ENCODE results near the gene GNB5.
"Not testable (repeated sequence)": the region's sequence is repeated elsewhere in the genome, so short reads cannot be mapped to it uniquely, and the experiment has no call there.

Gene GNB5

DNA sequence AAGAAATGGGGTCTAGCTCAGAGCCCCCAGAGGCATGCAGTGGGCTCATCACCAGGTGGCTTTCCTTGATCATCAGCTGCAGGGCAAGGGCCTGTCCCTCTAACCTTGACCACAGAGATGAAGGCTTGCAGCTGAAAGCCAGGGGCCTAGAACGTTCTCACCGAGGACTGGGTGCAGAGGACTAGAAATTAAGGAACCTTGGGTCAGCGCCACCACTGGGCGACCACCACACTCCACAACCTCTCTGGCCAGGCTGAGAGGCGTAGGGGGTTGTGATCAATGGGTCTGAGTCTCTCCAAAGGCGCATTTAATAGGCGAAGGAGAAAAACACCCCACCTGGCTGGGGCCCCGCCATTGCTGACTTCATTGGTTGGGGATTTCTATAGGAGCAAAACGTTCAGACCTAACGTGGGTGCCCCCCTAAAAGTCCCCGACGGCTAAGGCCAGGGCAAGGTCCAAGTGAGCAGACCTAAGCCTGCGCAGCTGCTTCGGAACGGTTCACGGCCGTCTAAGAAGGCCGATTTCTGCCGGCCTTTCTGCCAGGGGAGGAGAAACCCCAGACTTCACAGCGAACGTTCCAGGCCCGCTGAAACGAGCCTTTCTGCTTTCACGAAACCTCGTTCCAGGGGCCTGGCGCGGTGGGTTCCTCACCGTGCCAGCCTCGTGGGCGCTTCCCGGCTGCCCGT is 79.5 kb downstream of the GNB5 start:
- no peak for DNase-seq

GRCh38 chr15:52109559-52110451 is 81.4 kb downstream of the GNB5 start:
- DNase-seq, result no peak

GRCh38 chr15:52107238-52107637 is 84.0 kb downstream of the GNB5 start:
- no peak for DNase-seq

DNA sequence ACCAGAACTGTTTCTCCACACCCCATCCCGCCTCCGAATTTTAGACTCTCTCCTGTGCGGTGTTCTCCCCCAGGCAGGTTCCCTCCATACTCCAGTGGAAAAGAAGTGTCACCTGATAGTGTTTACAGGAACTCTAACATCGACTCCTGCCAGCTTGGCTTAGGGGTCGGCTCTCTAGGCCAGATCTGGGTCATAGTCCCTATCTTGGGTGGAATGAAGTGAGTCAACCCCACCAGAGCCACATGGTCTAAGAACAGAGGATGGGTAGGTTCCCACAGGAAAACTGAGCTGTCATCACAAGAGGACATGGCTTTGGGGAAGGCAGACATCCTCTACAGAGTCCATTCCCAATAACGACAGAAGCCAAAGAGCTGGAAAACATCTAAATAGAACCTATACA is 84.6 kb downstream of the GNB5 start:
- no peak for DNase-seq

DNA sequence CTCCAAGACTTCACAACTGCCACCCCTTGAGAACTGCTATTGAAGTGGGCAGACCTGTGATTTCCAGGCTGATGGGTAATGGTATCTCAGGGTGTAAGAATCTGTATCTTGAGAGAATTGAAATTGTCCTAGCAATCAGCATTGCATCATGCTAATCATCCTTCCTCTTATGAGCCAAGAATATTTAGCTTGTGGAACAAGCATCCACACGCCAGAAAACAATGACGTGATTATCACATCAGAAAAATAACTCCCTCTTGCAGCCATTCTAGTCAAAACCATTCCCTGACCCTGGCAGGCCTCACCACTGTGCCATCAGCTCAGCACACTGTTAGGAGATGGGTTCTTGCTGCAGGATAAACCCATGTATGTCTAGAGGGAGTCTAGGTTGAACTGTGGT is 85.3 kb downstream of the GNB5 start:
- no peak for DNase-seq

DNA sequence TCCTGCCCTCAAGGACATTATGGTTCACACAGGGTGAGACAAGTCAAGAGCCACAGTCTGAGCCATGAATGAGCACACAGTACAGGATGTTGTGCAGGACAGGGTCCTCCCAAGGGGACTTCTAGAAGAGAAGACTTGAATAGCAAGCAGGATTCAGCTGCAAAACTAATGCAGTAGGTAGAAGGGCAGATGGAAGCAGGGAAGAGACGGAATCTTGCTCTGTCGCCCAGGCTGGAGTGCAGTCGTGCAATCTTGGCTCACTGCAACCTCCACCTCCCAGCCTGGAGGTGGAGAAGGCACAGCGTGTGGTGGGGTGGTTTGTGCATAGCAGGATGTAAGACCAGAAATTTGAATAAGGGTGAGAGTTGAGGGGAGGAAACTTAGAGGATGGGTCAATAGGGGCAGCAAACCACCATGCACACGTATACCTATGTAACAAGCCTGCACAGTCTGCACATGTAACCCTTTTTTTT is 86.6 kb downstream of the GNB5 start:
- DNase-seq, result no peak

DNA sequence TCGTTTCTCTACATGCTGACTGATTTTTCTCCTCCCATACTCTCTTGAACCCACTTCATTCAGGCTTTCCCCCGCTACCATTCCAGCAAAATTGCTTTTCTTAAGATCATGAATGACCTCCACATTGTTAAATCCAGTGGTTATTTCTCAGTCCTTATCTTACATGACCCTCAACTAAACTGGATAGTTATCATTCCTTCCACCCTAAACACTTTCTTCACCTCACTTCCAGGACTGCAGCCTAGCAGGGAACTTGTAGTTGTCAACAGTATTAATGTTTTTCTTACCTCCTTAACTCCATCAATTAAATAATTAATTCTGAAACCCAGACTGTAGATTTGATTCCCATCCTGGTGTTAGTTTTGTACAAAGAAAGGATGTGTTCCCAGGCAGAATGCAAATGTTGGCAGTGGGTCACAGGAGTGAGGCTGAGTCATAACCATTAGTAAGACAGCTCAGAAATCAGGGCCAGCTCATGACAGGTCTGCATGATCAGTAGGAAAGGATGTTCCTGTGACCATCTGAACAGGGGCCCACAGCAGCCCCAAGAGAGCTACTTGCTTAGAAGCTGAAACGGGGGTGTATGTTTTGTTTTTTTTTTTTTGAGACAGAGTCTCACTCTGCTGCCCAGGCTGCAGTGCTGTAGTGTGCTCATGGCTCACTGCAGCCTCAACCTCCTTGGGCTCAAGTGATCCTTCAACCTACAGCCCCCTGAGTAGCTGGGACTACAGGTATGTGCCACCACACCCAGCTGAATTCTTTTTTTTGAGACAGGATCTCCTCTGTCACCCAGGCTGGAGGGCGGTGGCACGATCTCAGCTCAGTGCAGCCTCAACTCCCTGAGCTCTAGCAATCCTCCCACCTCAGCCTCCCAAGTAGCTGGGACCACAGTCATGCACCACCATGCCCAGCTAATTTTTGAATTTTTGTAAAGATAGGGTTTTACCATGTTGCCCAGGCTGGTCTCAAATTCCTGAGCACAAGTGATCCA is 87.7 kb downstream of the GNB5 start:
- no peak for DNase-seq

DNA sequence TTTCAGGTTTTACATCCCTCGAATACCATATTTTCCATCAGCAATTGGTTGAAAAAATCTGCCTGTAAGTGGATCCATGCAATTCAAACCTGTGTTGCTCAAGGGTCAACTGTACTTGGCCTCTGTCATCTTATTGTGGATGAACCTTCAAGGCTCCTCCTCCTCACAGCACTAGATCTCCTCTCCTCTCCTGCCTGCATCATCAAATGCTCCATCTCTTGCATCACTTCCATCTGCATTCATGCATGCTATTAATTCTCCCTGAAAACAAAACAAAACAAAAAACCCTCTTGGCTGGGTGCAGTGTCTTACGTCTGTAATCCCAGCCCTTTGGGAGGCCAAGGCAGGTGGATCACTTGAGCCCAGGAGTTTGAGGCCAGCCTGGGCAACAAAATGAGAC is 88.7 kb downstream of the GNB5 start:
- no peak for DNase-seq

- no peak for DNase-seq
These were observed 89.5 kb downstream of the GNB5 start for GRCh38 chr15:52101542-52102323.

DNA sequence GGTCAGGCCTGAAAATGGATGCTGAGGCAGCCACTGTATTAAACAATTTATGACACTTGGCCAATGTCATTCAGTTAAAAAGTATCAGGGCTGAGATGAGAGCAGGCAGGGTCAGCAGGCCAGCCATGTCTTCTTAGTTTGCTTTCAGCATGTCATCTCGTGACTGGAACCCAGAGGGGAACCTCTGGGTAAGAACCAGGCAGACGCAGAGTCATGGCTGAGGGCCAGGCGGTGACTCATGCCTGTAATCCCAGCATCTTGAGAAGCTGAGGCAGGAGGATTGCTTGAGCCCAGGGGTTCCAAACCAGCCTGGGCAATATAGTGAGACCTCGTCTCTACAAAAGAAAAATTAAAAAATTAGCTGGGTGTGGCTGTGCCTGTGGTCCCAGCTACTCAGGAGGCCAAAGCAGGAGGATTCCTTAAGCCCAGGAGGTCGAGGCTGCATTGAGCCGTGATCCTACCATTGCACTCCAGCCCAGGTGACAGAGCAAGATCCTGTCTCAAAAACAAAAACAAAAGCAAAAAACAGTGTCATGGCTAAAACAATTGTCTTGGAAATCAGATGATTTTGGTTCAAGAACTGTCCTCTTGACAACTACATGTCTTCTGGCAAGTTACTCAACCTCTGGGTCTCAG is 90.3 kb downstream of the GNB5 start:
- no peak for DNase-seq

GRCh38 chr15:52099651-52100272 is 91.4 kb downstream of the GNB5 start:
- DNase-seq, result no peak

GRCh38 chr15:52098323-52098722 is 92.9 kb downstream of the GNB5 start:
- DNase-seq, result no peak

GRCh38 chr15:52097180-52097579 is 94.0 kb downstream of the GNB5 start:
- no peak for DNase-seq

- DNase-seq, result not testable (repeated sequence)
These were observed 94.7 kb downstream of the GNB5 start for GRCh38 chr15:52096536-52096935.

DNA sequence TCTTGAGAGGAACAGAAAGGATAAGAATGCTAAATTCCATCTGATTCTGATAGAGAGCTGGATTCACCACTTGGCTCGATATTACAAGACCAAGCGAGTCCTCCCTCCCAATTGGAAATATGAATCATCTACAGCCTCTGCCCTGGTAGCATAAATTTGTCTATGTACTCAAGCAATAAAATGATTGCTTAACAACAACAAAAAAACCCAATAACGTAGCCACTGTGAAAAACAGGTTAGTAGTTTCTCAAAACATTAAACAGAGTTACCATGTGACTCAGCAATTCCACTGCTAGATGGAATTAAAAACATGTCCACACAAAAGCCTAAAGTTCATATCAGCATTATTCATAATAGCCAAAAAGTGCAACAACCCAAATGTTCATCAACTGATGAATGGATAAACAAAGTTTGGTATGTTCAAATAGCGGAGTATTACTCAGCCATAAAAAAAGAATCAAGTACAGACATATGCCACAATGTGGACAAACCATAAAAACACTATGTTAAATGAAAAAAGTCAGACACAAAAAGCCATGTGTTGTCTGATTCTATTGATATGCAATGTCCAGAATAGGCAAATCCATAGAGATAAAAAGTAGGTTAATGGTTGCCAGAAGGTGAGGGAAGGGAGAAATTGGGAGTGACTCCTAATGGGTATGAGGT is 95.5 kb downstream of the GNB5 start:
- DNase-seq, result no peak

GRCh38 chr15:52094811-52095584 is 96.2 kb downstream of the GNB5 start:
- no peak for DNase-seq

- no peak for DNase-seq
These were observed 97.4 kb downstream of the GNB5 start for GRCh38 chr15:52093539-52094510.

GRCh38 chr15:52093167-52093538 is 98.0 kb downstream of the GNB5 start:
- no peak for DNase-seq

DNA sequence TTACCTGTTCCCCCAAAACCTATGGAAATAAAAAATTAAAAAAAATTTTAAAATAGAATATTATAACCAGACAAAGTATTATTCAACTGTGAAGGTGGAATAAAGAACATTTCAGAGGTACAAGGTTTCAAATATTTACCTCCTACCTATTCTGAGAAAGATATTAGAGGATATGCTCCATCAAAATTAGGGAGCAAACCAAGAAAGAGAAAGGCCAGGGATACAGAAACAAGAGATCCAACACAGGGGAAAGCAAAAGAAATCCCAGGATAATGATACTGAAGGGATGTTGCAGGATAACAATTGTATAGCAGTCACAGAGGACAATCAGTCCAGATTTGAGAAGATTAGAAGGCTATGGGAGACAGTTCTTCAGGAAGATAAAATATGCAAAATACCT is 101.0 kb downstream of the GNB5 start:
- no peak for DNase-seq

All from right forelimb (tissue), 1 donor.